ENCODE measurements around the gene RPP38.

RPP38 gene

DNA sequence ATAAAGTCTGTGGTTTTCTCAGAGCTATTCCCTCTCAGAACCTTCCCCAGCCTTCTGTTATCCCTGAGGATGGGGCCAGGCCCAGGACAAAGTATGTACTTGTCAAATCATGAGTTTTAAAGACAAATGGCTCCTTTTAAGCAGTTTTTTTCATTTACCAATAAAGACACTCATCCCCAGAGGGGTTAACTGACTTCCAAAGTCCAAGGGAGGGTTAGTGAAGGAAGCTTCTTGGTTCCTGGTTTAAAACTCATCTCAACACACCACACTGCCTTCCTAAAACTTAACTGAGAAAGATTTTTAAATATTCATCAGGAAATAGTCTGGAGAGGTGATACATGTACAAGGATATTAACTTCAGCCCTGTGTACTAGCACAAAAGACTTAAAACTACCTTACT, 55.4 kb downstream of the RPP38 start:
- no peak for DNase-seq (ENCODE audit: low read depth in 2 of 2)
